GM12874 (cell line): ENCODE measurements around the gene MEIS1.

Source experiments
- TF ChIP-seq, protein P1 (sequence below): IDR thresholded peaks from 2 replicates; pipeline ENCODE4 v1.5.1; 2011; ENCODE audit warnings: low read depth, mild to moderate bottlenecking, control low read depth, low read length, moderate library complexity; ENCODE audit not compliant: insufficient read depth

The MEIS1 gene

DNA sequence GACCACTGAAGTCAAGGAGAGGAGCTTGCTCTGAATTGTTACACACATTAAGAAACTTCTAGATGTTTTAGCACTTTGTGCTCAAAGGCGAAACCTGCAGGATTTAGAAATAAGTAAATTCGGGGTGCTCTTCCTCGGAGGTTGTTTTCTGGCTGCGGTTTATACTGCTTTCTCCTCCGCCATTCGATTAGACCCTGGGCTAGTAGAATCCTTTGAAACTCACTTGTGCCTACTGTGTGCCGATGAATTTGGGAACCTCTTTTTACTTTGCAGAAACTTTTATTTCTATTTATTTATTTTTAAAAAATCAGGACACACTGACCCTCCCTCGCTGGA lies 3.5 kb downstream of the MEIS1 start:
- TF ChIP-seq, protein P1, sequence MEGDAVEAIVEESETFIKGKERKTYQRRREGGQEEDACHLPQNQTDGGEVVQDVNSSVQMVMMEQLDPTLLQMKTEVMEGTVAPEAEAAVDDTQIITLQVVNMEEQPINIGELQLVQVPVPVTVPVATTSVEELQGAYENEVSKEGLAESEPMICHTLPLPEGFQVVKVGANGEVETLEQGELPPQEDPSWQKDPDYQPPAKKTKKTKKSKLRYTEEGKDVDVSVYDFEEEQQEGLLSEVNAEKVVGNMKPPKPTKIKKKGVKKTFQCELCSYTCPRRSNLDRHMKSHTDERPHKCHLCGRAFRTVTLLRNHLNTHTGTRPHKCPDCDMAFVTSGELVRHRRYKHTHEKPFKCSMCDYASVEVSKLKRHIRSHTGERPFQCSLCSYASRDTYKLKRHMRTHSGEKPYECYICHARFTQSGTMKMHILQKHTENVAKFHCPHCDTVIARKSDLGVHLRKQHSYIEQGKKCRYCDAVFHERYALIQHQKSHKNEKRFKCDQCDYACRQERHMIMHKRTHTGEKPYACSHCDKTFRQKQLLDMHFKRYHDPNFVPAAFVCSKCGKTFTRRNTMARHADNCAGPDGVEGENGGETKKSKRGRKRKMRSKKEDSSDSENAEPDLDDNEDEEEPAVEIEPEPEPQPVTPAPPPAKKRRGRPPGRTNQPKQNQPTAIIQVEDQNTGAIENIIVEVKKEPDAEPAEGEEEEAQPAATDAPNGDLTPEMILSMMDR: no peak

DNA sequence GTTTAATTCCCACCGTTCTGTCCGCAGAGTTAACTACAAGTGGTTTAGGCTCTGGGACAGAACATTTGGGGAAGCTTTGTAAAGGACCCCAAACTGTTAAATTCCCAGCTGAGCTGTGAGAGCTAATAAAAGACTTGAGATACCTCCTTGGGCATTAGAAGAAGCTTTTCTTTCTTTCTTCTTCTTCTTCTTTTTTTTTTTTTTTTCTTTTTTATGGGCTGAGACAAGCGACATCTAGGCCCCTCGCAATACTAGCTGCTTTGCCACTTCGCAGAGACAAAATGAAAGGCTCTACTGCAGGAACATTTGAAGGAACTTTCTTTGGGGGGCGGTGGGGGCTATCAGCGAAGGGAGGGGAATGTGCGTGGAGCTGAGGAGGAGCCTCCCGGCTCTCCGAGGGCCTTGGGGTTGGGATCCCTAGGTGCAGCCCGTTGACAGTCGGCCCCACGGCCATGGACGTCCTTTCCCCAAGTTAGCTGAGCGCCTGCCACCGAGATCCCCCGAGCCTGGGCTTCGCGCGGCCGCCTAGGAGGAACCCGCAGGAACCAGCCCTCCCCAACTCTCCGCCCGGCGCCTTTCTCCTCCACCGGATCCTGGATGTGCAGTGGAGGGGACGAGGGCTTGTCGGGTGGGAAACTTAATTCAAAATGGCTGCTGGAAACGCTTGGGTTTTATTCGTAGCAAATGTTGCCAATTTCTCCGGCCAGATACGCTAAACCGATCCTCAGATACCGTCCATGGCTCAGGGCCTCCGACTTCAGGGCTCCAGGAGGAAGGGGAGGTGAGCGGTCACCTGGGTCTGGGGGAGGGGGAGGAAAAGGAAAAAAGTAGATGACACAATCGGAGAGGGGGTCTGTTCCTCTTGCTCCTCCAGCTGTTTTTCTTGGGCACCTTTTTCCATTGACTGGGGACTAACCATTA lies 4.2 kb downstream of the MEIS1 start:
- TF ChIP-seq, protein P1: no peak

DNA sequence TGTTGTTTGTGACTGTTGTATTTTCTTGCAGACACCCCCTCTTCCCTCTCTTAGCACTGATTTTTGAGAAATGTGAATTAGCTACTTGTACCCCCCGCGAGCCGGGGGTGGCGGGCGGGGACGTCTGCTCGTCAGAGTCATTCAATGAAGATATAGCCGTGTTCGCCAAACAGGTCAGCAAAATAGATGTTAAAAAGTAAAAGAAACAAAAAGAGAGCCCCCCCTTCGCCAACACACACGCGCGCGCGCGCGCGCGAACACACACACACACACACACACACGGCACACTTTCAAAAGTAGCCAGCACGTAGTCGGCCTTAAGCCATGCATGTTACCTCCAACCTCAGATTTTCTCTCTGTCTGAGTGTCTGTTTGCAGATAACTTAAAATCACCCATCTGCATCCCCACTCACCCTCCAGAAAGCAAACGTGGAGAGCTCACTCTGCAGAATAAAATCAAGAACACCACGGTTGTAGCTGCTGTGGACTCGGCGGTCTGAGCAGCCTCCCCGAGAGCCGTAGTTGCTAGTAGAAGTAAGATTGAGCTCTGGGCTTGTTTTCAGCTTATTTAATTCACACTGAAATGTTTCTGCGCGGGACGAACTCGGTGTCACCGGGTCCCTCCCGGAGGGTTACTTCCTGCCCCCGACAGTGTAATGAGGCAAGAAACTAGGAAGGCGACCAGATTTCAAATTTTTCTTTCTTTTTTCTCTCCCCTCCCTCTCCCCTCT lies 5.1 kb downstream of the MEIS1 start:
- TF ChIP-seq, protein P1: no peak

DNA sequence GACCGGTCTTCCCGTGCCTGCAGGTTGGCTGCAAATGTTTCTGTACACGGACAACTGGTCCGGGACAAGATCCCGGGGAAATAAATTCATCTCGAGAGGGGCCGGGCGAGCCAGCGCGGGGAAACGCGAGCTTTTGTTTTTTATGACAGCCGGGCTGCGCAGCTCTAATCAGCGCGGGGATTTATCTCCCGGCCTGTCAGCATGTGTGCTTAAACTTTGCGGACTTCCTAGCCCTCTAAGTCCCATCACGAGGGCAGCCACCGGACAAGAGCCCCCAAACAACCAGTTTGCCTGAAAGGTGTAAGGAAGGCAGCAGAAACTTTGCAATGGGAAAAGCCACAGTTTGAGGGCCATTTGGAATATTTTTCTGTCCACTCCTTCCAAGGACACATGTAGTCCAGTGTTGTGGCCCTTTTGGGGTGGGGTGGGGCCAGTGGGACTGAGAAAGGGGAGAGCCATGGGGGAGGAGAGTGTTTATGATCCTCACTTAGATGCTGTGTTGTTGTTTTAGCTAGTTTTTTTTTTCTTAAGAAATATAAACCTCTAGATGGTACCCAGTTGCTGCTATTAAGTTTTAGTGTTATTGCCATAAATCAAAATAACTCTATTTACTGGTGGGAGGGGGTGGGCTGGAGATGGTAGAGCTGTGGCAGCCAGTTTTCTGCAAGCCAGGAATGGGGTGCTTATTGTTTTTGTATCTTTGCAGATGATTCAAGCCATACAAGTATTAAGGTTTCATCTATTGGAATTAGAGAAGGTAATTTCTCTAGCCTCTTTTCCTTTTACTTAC lies 6.0 kb downstream of the MEIS1 start:
- TF ChIP-seq, protein P1: no peak

DNA sequence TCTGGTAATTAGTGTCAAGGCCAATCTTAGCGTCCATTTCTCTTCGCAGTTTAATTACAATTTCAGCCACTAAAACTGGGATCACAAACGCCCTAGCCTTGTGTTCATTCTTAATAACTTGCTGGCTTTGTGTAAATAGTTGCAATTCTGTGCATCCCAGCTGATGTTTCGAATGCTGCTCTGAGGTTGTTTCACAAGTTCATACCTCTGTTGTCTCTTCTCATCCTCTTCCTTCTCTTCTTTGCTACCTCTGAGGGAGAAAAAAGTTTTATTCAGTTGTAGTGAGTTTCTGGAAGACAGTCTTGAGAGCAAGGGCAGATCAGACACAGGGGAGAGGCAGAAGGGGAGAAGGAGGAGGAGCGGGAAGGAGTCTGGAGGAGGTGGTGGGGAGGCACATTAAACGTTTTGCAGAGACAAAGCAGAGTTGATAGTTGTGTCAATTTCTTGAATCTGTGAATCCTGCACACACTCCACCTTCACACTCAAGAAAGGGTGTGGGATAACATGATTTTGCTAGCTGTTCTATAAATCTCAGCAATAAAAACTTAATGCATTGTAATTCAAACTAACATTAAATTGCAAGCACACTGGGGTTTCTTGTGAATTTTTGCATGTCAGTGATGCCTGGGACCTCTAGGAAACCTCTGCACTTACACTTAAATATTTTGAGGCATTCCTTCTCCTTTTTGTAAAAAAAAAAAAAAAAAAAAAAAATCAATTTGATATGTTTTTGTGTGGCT lies 6.8 kb downstream of the MEIS1 start:
- TF ChIP-seq, protein P1: no peak

DNA sequence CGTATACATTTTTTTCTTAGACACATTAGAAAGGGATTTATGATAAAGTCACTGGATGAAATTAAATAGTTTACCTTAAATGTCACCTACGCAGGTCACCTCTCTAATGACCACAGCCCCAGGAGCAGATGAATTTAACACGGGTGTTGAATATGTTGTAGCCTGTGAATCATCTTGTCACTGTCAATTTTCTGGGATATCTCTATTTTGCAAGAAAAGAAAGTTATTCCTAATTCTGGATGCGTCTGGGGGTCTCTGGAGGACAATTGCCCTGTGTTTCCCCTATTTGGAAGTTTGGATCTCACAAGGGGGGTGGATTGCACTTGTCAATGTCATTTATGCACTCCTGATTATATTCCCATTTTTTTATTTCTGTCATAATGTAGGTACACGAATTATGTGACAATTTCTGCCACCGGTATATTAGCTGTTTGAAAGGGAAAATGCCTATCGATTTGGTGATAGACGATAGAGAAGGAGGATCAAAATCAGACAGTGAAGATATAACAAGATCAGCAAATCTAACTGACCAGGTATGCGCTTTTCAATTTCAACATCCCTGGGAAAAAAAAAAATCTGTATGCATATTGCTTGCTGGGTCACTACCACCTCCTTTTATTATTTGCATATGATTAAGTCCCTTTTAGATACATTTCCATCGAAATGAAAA lies 7.7 kb downstream of the MEIS1 start:
- TF ChIP-seq, protein P1: no peak
